Transverse colon (tissue), 4 donors: ENCODE data around the gene SLX4IP.

Experiments used
- EP300 ChIP-seq: sonication (generic); formaldehyde crosslinking; IDR thresholded peaks from one replicate; pipeline ENCODE4 v1.6.1; 2017; ENCODE audit warnings: antibody characterized with exemption, low read depth
- POLR2A ChIP-seq: fragments of 450-650 bp; IDR thresholded peaks from one replicate; pipeline ENCODE4 v1.6.1; 2016; ENCODE audit warnings: antibody characterized with exemption, mild to moderate bottlenecking, moderate library complexity
- POLR2AphosphoS5 ChIP-seq, 3 donors: sonication (generic); formaldehyde crosslinking; IDR thresholded peaks; one replicate each; pipeline ENCODE4 v1.6.1; 2016; ENCODE audit warnings: antibody characterized with exemption in 3 of 3
- TF ChIP-seq, protein P1 (sequence below), 5 experiments: fragments of 200-600 bp in 3 of 5; fragments of 450-650 bp in 2 of 5; sonication (generic) in 3 of 5; IDR thresholded peaks; 1 replicate in 2 of 5; 2 replicates in 3 of 5; pipeline ENCODE4 v1.5.1; 2016 to 2017; ENCODE audit warnings: antibody characterized with exemption in 5 of 5, inconsistent platforms in 3 of 5, mild to moderate bottlenecking in 2 of 5, moderate library complexity in 1 of 5

DNA sequence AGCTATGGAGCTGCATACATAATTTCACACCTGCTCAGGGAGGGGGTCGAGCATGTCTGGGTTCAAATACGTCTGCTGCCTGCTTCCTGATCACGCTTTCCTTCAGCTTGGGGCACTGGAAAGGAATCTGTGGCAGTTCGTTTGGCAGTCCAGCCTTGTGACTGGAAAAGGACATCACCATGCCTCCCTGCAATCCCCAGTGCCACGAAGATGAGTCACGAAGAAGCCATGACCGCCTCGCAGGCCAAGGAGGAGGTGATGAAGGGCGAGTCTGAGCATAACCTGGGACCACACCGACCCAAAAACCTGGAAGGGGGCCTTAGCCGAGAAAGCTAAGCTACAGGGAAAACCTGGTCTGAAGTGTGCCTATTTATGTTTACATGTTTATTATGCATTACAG, 225.6 kb downstream of the SLX4IP start:
- TF ChIP-seq, protein P1, sequence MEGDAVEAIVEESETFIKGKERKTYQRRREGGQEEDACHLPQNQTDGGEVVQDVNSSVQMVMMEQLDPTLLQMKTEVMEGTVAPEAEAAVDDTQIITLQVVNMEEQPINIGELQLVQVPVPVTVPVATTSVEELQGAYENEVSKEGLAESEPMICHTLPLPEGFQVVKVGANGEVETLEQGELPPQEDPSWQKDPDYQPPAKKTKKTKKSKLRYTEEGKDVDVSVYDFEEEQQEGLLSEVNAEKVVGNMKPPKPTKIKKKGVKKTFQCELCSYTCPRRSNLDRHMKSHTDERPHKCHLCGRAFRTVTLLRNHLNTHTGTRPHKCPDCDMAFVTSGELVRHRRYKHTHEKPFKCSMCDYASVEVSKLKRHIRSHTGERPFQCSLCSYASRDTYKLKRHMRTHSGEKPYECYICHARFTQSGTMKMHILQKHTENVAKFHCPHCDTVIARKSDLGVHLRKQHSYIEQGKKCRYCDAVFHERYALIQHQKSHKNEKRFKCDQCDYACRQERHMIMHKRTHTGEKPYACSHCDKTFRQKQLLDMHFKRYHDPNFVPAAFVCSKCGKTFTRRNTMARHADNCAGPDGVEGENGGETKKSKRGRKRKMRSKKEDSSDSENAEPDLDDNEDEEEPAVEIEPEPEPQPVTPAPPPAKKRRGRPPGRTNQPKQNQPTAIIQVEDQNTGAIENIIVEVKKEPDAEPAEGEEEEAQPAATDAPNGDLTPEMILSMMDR (IDR thresholded peaks at IDR 0.05): no peak
- TF ChIP-seq EP300 (no peak), POLR2AphosphoS5 (IDR thresholded peaks at IDR 0.05) (peak in 1 of 3 donors; percentile 8), POLR2A (no peak)
